GM19395 (cell line): ENCODE data around the gene TCP1.
"Not testable (repeated sequence)": the region's sequence is repeated elsewhere in the genome, so short reads cannot be mapped to it uniquely, and the experiment has no call there.

ENCODE experiments used
- ATAC-seq: cut with Tn5 transposase; IDR thresholded peaks from one replicate; pipeline ENCODE4 v1.9.1; 2021; ENCODE audit warnings: mild to moderate bottlenecking, moderate library complexity; ENCODE audit not compliant: unreplicated experiment

Gene TCP1

GRCh38 chr6:159789377-159790148 lies at the start of gene TCP1:
TCP1 (minus strand) TSS chr6:159789602; CDS start chr6:159789468, 134 bp downstream.
- peak; percentile 78 for ATAC-seq

GRCh38 chr6:159838020-159838744 lies 48.8 kb upstream of the TCP1 start:
- ATAC-seq = no peak

- no peak for ATAC-seq
Measured at GRCh38 chr6:159837511-159837910, 48.1 kb upstream of the TCP1 start.

- ATAC-seq = no peak
Measured at GRCh38 chr6:159836718-159837490, 47.5 kb upstream of the TCP1 start.

- no peak for ATAC-seq
Measured at GRCh38 chr6:159833997-159834603, 44.7 kb upstream of the TCP1 start.

- no peak for ATAC-seq
Measured at GRCh38 chr6:159833556-159833955, 44.2 kb upstream of the TCP1 start.

GRCh38 chr6:159832946-159833345 lies 43.5 kb upstream of the TCP1 start:
- ATAC-seq = no peak

- ATAC-seq = no peak
Measured at GRCh38 chr6:159831373-159831679, 41.9 kb upstream of the TCP1 start.

- ATAC-seq = no peak
Measured at GRCh38 chr6:159830501-159831372, 41.3 kb upstream of the TCP1 start.

- ATAC-seq = peak; percentile 63
Measured at GRCh38 chr6:159829526-159829925, 40.1 kb upstream of the TCP1 start.

GRCh38 chr6:159828074-159828473 lies 38.7 kb upstream of the TCP1 start:
- ATAC-seq = no peak

GRCh38 chr6:159826968-159827647 lies 37.7 kb upstream of the TCP1 start:
- ATAC-seq = no peak

- ATAC-seq = no peak
Measured at GRCh38 chr6:159826004-159826403, 36.6 kb upstream of the TCP1 start.

- ATAC-seq = not testable (repeated sequence)
Measured at GRCh38 chr6:159824690-159825089, 35.3 kb upstream of the TCP1 start.

- ATAC-seq = no peak
Measured at GRCh38 chr6:159823953-159824352, 34.6 kb upstream of the TCP1 start.

- no peak for ATAC-seq
Measured at GRCh38 chr6:159821726-159822125, 32.3 kb upstream of the TCP1 start.

- no peak for ATAC-seq
Measured at GRCh38 chr6:159821122-159821521, 31.7 kb upstream of the TCP1 start.

- peak; percentile 70 for ATAC-seq
Measured at GRCh38 chr6:159819932-159820640, 30.7 kb upstream of the TCP1 start.

- no peak for ATAC-seq
Measured at GRCh38 chr6:159819098-159819497, 29.7 kb upstream of the TCP1 start.
